Lower leg skin (tissue), 3 donors: ENCODE results near the gene USP10.

Experiments
- POLR2A ChIP-seq, 2 donors: fragments of 450-650 bp; IDR thresholded peaks; one replicate each; pipeline ENCODE4 v1.6.1; 2016 to 2017; ENCODE audit warnings: antibody characterized with exemption in 2 of 2, mild to moderate bottlenecking in 1 of 2, moderate library complexity in 1 of 2
- TF ChIP-seq, protein P1 (sequence below), 3 donors: fragments of 450-650 bp; IDR thresholded peaks; one replicate each; pipeline ENCODE4 v1.5.1; 2016; ENCODE audit warnings: antibody characterized with exemption in 3 of 3, mild to moderate bottlenecking in 3 of 3, moderate library complexity in 2 of 3

DNA sequence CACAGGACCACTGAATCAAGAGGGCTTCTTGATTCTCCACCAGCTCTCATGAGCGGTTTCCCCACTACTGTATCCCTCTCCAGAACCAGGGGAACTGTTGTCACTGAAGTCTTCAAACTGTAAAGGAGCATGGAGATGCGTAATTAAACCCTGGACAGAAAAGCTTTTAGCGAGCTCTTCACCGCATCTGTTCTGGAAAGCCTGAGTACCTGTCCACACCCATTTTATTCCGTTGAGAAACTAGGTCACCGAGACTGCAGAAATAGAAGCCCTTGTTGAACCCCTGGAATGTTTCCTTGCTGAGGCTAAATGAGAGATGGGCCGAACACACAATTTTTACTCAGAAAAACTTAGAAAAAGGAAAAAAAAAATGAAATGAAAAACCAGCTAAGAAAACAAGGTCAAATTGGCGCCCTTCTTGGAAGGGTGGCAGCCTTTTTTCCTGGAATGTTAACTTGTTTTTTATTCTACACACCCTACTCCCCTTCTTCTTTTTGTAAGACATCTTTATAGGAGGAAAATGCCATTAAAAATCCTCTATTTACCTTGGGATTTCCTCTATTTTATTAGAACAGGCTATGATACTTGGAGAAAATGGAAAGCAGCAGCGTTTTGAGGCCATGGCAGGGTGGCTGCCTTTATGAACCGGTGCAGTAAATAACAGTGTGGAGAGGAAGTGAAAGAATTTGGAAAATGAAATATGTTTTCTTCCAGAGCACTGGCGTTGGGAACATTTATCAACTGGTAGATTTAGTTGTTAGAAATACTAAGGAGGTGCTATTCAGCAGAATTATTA, 67.4 kb downstream of the USP10 start:
- TF ChIP-seq, protein P1, sequence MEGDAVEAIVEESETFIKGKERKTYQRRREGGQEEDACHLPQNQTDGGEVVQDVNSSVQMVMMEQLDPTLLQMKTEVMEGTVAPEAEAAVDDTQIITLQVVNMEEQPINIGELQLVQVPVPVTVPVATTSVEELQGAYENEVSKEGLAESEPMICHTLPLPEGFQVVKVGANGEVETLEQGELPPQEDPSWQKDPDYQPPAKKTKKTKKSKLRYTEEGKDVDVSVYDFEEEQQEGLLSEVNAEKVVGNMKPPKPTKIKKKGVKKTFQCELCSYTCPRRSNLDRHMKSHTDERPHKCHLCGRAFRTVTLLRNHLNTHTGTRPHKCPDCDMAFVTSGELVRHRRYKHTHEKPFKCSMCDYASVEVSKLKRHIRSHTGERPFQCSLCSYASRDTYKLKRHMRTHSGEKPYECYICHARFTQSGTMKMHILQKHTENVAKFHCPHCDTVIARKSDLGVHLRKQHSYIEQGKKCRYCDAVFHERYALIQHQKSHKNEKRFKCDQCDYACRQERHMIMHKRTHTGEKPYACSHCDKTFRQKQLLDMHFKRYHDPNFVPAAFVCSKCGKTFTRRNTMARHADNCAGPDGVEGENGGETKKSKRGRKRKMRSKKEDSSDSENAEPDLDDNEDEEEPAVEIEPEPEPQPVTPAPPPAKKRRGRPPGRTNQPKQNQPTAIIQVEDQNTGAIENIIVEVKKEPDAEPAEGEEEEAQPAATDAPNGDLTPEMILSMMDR (IDR thresholded peaks at IDR 0.05) = no peak
- no peak for TF ChIP-seq POLR2A (IDR thresholded peaks at IDR 0.05)
